Measurements from ENCODE around the gene KLF18. TPM values are rescaled to one million over a fixed set of nuclear protein-coding genes. Genes with fewer than 3 reads are reported as not detected.

The KLF18 gene
- total RNA-seq (2022) (0.10 TPM in 1 of 2 replicates, not detected in the other), Bru-seq, nascent RNA (not detected), BruChase-seq, experiment 1, labeled RNA remaining after a 6-hour chase (percentile 18 among the genes with signal in this experiment), BruChase-seq, experiment 2, labeled RNA remaining after a 2-hour chase (not detected)
- long read RNA-seq = 0 reads

- TF ChIP-seq CTCF (IDR thresholded peaks at IDR 0.05; ENCODE audit: unreplicated experiment) = no peak
- H3K27me3 Mint-ChIP-seq (ENCODE audit: insufficient read depth, unreplicated experiment) = no peaks in the 10 kb centered on the region
- ChIA-PET POLR2A (no interaction called here), CTCF (interaction anchor here (0.6 kb wide), 1 partner anchor 59 kb away, joined by 3 read pairs; no protein-coding TSS in a partner anchor)
- intact Hi-C loops (cut with micrococcal nuclease) = no loop called here
- no peak within 1 kb of the TSS for H3K4me3 Mint-ChIP-seq (ENCODE audit: unreplicated experiment)
- no peak within 1 kb of the TSS for H3K27ac Mint-ChIP-seq (ENCODE audit: low read depth, unreplicated experiment)
- H3K9me3 Mint-ChIP-seq (ENCODE audit: unreplicated experiment) = peaks cover 7% of the 10 kb centered on the region
- DNase-seq (ENCODE audit: unreplicated experiment) = no peak
- no peaks in the 10 kb centered on the region for H3K36me3 Mint-ChIP-seq (ENCODE audit: insufficient read depth, unreplicated experiment)
- no TSS peak for BruUV-seq (replicated peaks)
- H3K4me1 Mint-ChIP-seq (ENCODE audit: insufficient read depth, unreplicated experiment) = no peaks in the 10 kb centered on the region
Measured at GRCh38 chr1:44141531-44141930, at the start of gene KLF18. Gene KLF18 (minus strand): TSS chr1:44141631. CDS start chr1:44141631, 0 bp downstream.

- DNase-seq (ENCODE audit: unreplicated experiment) = no peak
- Mint-ChIP-seq H3K27ac (ENCODE audit: low read depth, unreplicated experiment) (no peak overlapping the region), H3K27me3 (ENCODE audit: insufficient read depth, unreplicated experiment) (no peaks in the 10 kb centered on the region), H3K4me1 (ENCODE audit: insufficient read depth, unreplicated experiment) (no peaks in the 10 kb centered on the region), H3K9me3 (ENCODE audit: unreplicated experiment) (no peaks in the 10 kb centered on the region), H3K4me3 (ENCODE audit: unreplicated experiment) (no peak overlapping the region), H3K36me3 (ENCODE audit: insufficient read depth, unreplicated experiment) (peaks cover 1% of the 10 kb centered on the region)
- ChIA-PET POLR2A (interaction anchor here (0.6 kb wide), 1 partner anchor 14 kb away, joined by 3 read pairs; no protein-coding TSS in a partner anchor), CTCF (interaction anchor here (0.6 kb wide), 2 partner anchors 10 to 460 kb away, joined by 3 read pairs; no protein-coding TSS in a partner anchor)
- no peak for TF ChIP-seq CTCF (IDR thresholded peaks at IDR 0.05; ENCODE audit: unreplicated experiment)
- BruUV-seq (replicated peaks) = no TSS peak
- intact Hi-C loops (cut with micrococcal nuclease) = no loop called here
Measured at GRCh38 chr1:44174630-44175029, 33.2 kb upstream of the KLF18 start.

GRCh38 chr1:44170281-44170823, 28.9 kb upstream of the KLF18 start:
- H3K27me3 Mint-ChIP-seq (ENCODE audit: insufficient read depth, unreplicated experiment) = no peaks in the 10 kb centered on the region
- no peak overlapping the region for H3K4me3 Mint-ChIP-seq (ENCODE audit: unreplicated experiment)
- H3K27ac Mint-ChIP-seq (ENCODE audit: low read depth, unreplicated experiment) = no peak overlapping the region
- ChIA-PET POLR2A (no interaction called here), CTCF (interaction anchor here (0.6 to 0.7 kb wide), 2 partner anchors 47 to 208 kb away, joined by 3 read pairs; no protein-coding TSS in a partner anchor)
- BruUV-seq (replicated peaks) = no TSS peak
- TF ChIP-seq CTCF (IDR thresholded peaks at IDR 0.05; ENCODE audit: unreplicated experiment) = no peak
- no peaks in the 10 kb centered on the region for H3K4me1 Mint-ChIP-seq (ENCODE audit: insufficient read depth, unreplicated experiment)
- no peaks in the 10 kb centered on the region for H3K9me3 Mint-ChIP-seq (ENCODE audit: unreplicated experiment)
- intact Hi-C loops (cut with micrococcal nuclease) = no loop called here
- no peak for DNase-seq (ENCODE audit: unreplicated experiment)
- no peaks in the 10 kb centered on the region for H3K36me3 Mint-ChIP-seq (ENCODE audit: insufficient read depth, unreplicated experiment)

- intact Hi-C loops (cut with micrococcal nuclease) = no loop called here
- Mint-ChIP-seq H3K27ac (ENCODE audit: low read depth, unreplicated experiment) (no peak overlapping the region), H3K27me3 (ENCODE audit: insufficient read depth, unreplicated experiment) (no peaks in the 10 kb centered on the region), H3K9me3 (ENCODE audit: unreplicated experiment) (no peaks in the 10 kb centered on the region), H3K36me3 (ENCODE audit: insufficient read depth, unreplicated experiment) (no peaks in the 10 kb centered on the region), H3K4me3 (ENCODE audit: unreplicated experiment) (no peak overlapping the region), H3K4me1 (ENCODE audit: insufficient read depth, unreplicated experiment) (no peaks in the 10 kb centered on the region)
- TF ChIP-seq CTCF (IDR thresholded peaks at IDR 0.05; ENCODE audit: unreplicated experiment) = no peak
- no peak for DNase-seq (ENCODE audit: unreplicated experiment)
- CTCF ChIA-PET = interaction anchor here (1.4 kb wide), 1 partner anchor 49 kb away, joined by 3 read pairs; no protein-coding TSS in a partner anchor
- POLR2A ChIA-PET = no interaction called here
- BruUV-seq (replicated peaks) = no TSS peak
Measured at GRCh38 chr1:44168520-44169098, 27.2 kb upstream of the KLF18 start.
